GM23338 (cell line): ENCODE measurements around the gene ZMYND8. TPM values are rescaled to one million over a fixed set of nuclear protein-coding genes. Genes with fewer than 3 reads are reported as not detected.

Experiments used
- ATAC-seq: fragments of 200-7000 bp; cut with Tn5 transposase; 3 replicates; pipeline ENCODE4 v1.9.1; 2020
- DNase-seq: peaks from one replicate; pipeline ENCODE4 v3.0.0-alpha.2; 2015; ENCODE audit warnings: low spot score
- H2AFZ ChIP-seq: fragments of 200-600 bp; sonication (generic); 2 replicates; pipeline ENCODE4 v1.8.0; 2016; ENCODE audit warnings: antibody characterized with exemption, mild to moderate bottlenecking, moderate library complexity
- H3F3A ChIP-seq: fragments of 200-600 bp; sonication (generic); replicated peaks from 2 replicates; pipeline ENCODE4 v1.8.0; 2017; ENCODE audit warnings: antibody characterized with exemption, mixed run types, low read depth
- H3K27ac ChIP-seq: fragments of 200-600 bp; sonication (generic); 2 replicates; pipeline ENCODE4 v1.6.1; 2016; ENCODE audit warnings: low read depth
- H3K27me3 ChIP-seq: fragments of 200-600 bp; sonication (generic); 2 replicates; pipeline ENCODE4 v1.8.0; 2016; ENCODE audit warnings: mild to moderate bottlenecking, mixed run types, moderate library complexity; ENCODE audit not compliant: insufficient read depth
- H3K36me3 ChIP-seq: fragments of 200-600 bp; sonication (generic); 2 replicates; pipeline ENCODE4 v1.8.0; 2016; ENCODE audit warnings: mild to moderate bottlenecking; ENCODE audit not compliant: insufficient read depth
- H3K4me1 ChIP-seq: fragments of 200-600 bp; sonication (generic); 2 replicates; pipeline ENCODE4 v1.8.0; 2016; ENCODE audit warnings: mild to moderate bottlenecking, moderate library complexity; ENCODE audit not compliant: insufficient read depth
- H3K4me2 ChIP-seq: fragments of 200-600 bp; sonication (generic); 2 replicates; pipeline ENCODE4 v1.7.1; 2017; ENCODE audit warnings: mixed run types
- H3K4me3 ChIP-seq: fragments of 200-600 bp; sonication (generic); 2 replicates; pipeline ENCODE4 v1.6.1; 2016; ENCODE audit warnings: mixed run types
- H3K79me2 ChIP-seq: fragments of 200-600 bp; sonication (generic); replicated peaks from 2 replicates; pipeline ENCODE4 v1.8.0; 2017; ENCODE audit warnings: mild to moderate bottlenecking; ENCODE audit not compliant: insufficient read depth
- H3K9me2 ChIP-seq: fragments of 200-600 bp; sonication (generic); 2 replicates; pipeline ENCODE4 v1.8.0; 2017; ENCODE audit not compliant: insufficient read depth
- H4K20me1 ChIP-seq: fragments of 200-600 bp; sonication (generic); replicated peaks from 2 replicates; pipeline ENCODE4 v1.8.0; 2017; ENCODE audit warnings: mild to moderate bottlenecking; ENCODE audit not compliant: insufficient read depth
- H3K27ac Mint-ChIP-seq: 2 replicates; pipeline ENCODE4 v1.8.0; 2020; ENCODE audit warnings: inconsistent platforms, mild to moderate bottlenecking, moderate library complexity, mixed read lengths
- H3K27me3 Mint-ChIP-seq: 3 replicates; pipeline ENCODE4 v1.8.0; 2022; ENCODE audit warnings: low read depth, mild to moderate bottlenecking, moderate library complexity, mixed read lengths, inconsistent platforms; ENCODE audit not compliant: insufficient read depth, poor library complexity
- H3K36me3 Mint-ChIP-seq: 3 replicates; pipeline ENCODE4 v1.8.0; 2021; ENCODE audit warnings: low read depth, mild to moderate bottlenecking, inconsistent platforms, moderate library complexity, mixed read lengths
- H3K4me1 Mint-ChIP-seq: 3 replicates; pipeline ENCODE4 v1.8.0; 2020; ENCODE audit warnings: mild to moderate bottlenecking, inconsistent platforms, mixed read lengths
- H3K4me3 Mint-ChIP-seq: 3 replicates; pipeline ENCODE4 v1.8.0; 2021; ENCODE audit warnings: moderate library complexity, mild to moderate bottlenecking, inconsistent platforms, mixed read lengths
- H3K9me3 Mint-ChIP-seq: 3 replicates; pipeline ENCODE4 v1.8.0; 2020; ENCODE audit warnings: moderate library complexity, mild to moderate bottlenecking, inconsistent platforms, mixed read lengths
- CREB1 ChIP-seq: fragments of 250-450 bp; sonication (Bioruptor Pico); IDR thresholded peaks from 2 replicates; pipeline ENCODE4 v1.5.0; 2020; ENCODE audit warnings: low read depth, mild to moderate bottlenecking, moderate library complexity
- CTCF ChIP-seq, 2 experiments: fragments of 200-600 bp in 1 of 2; sonication (generic) in 1 of 2; conservative IDR thresholded peaks; 2 replicates each; pipeline versions ENCODE4 v1.5.1 to v1.6.1; 2016 to 2017; ENCODE audit warnings: antibody characterized with exemption in 2 of 2, low read depth in 2 of 2, mild to moderate bottlenecking in 2 of 2, moderate library complexity in 1 of 2
- ETS1 ChIP-seq: IDR thresholded peaks from 2 replicates; pipeline ENCODE4 v1.6.1; 2016; ENCODE audit warnings: antibody characterized with exemption
- EZH2 ChIP-seq: fragments of 200-600 bp; sonication (generic); IDR thresholded peaks from one replicate; pipeline ENCODE4 v1.8.0; 2017; ENCODE audit warnings: antibody characterized with exemption, mild to moderate bottlenecking, low read depth; ENCODE audit not compliant: unreplicated experiment
- EZH2phosphoT487 ChIP-seq: fragments of 200-600 bp; sonication (generic); IDR thresholded peaks from one replicate; pipeline ENCODE4 v1.8.1; 2018; ENCODE audit warnings: antibody characterized with exemption; ENCODE audit not compliant: unreplicated experiment
- JUNB ChIP-seq: IDR thresholded peaks from one replicate; pipeline ENCODE4 v1.6.1; 2016; ENCODE audit warnings: antibody characterized with exemption; ENCODE audit not compliant: unreplicated experiment
- NANOG ChIP-seq: IDR thresholded peaks from 2 replicates; pipeline ENCODE4 v1.6.1; 2016; ENCODE audit warnings: antibody characterized with exemption, borderline replicate concordance
- POLR2AphosphoS5 ChIP-seq: IDR thresholded peaks from 2 replicates; pipeline ENCODE4 v1.6.1; 2016; ENCODE audit warnings: antibody characterized with exemption, low read depth
- REST ChIP-seq: IDR thresholded peaks from one replicate; pipeline ENCODE4 v1.6.1; 2018; ENCODE audit warnings: antibody characterized with exemption; ENCODE audit not compliant: unreplicated experiment
- STAT1 ChIP-seq: IDR thresholded peaks from one replicate; pipeline ENCODE4 v1.6.1; 2016; ENCODE audit warnings: antibody characterized with exemption; ENCODE audit not compliant: unreplicated experiment
- ZNF114 ChIP-seq: fragments of 250-450 bp; sonication (Bioruptor Pico); IDR thresholded peaks from 2 replicates; pipeline ENCODE4 v1.5.0; 2020; ENCODE audit warnings: mild to moderate bottlenecking, moderate library complexity
- ZNF331 ChIP-seq: fragments of 250-450 bp; sonication (Bioruptor Pico); IDR thresholded peaks from 2 replicates; pipeline ENCODE4 v1.5.0; 2020; ENCODE audit warnings: low read depth, mild to moderate bottlenecking, moderate library complexity
- ZNF462 ChIP-seq: fragments of 250-450 bp; sonication (Bioruptor Pico); IDR thresholded peaks from 2 replicates; pipeline ENCODE4 v1.5.0; 2020; ENCODE audit warnings: mild to moderate bottlenecking, moderate library complexity
- polyA plus RNA-seq: library from polyadenylated mRNA; unstranded; fragments of >200 nt; fragmentation: Nextera tagmentation; extraction: Ambion mirVana; gene quantifications from 2 replicates; pipeline ENCODE4 v1.2.1, GENCODE V29; 2016
- total RNA-seq: library from RNA; depleted of rRNA; stranded (reverse); fragments of >200 nt; shearing (Covaris generic); gene quantifications from 2 replicates; pipeline ENCODE4 v1.2.3, GENCODE V29; 2014

The ZMYND8 gene
- total and polyA plus RNA-seq, 2 experiments from 2014 or later: 70.9 to 128 TPM

- Mint-ChIP-seq H3K36me3 (peaks cover 55% of the 10 kb centered on the region), H3K27ac (no peak overlapping the region; the same call in 1 of the 2 replicates), H3K9me3 (no peaks in the 10 kb centered on the region), H3K4me1 (peaks cover 68% of the 10 kb centered on the region), H3K27me3 (peaks cover 23% of the 10 kb centered on the region), H3K4me3 (peak overlapping the region; percentile 57)
- peaks cover 96% of the 10 kb centered on the region for H3K79me2 ChIP-seq
- ATAC-seq (no peak), DNase-seq (no peak)
- no peaks in the 10 kb centered on the region for H3K27me3 ChIP-seq
- H3K4me2 ChIP-seq: peak overlapping the region; percentile 69
- no peak overlapping the region for H2AFZ ChIP-seq
- H4K20me1 ChIP-seq: no peaks in the 10 kb centered on the region; the same call in 1 of the 2 replicates
- peaks cover 71% of the 10 kb centered on the region for H3K4me1 ChIP-seq
- TF ChIP-seq ZNF331 (CRISPR knock-in tag) (no peak), ZNF462 (CRISPR knock-in tag) (no peak), REST (no peak), ETS1 (no peak), NANOG (no peak), STAT1 (no peak), JUNB (no peak), CREB1 (no peak), EZH2phosphoT487 (no peak), CTCF (conservative IDR thresholded peaks at IDR 0.05; ENCODE audit: low read depth in 2 of 2) (no peak), ZNF114 (no peak), POLR2AphosphoS5 (no peak), EZH2 (no peak)
- no peaks in the 10 kb centered on the region for H3K9me2 ChIP-seq
- H3F3A ChIP-seq: peaks cover 26% of the 10 kb centered on the region
- H3K27ac ChIP-seq: peak overlapping the region; percentile 97
- H3K4me3 ChIP-seq: no peak overlapping the region
- no peaks in the 10 kb centered on the region; the same call in 1 of the 2 replicates for H3K36me3 ChIP-seq
These were observed 4.8 kb upstream of the ZMYND8 start for GRCh38 chr20:47361057-47361915.
